Kasumi-1 (cell line): Measurements from ENCODE around the gene PODXL.

Source experiments
- DNase-seq, 2 experiments: peaks; one replicate each; lab custom pipeline; 2025; lab: John Stamatoyannopoulos, UW

The PODXL gene

GRCh38 chr7:131564640-131565039 is 8.2 kb upstream of the PODXL start:
- DNase-seq: no peak

GRCh38 chr7:131563918-131564317 is 7.5 kb upstream of the PODXL start:
- DNase-seq: no peak

- DNase-seq: no peak
These were observed 6.5 kb upstream of the PODXL start for GRCh38 chr7:131562941-131563340.

GRCh38 chr7:131560061-131560460 is 3.6 kb upstream of the PODXL start:
- DNase-seq: no peak

- no peak for DNase-seq
These were observed 1.4 kb upstream of the PODXL start for GRCh38 chr7:131557652-131558385.

- DNase-seq: peak in 1 of 2 experiments; percentile 41
These were observed 652 bp upstream of the PODXL start for GRCh38 chr7:131556909-131557651.

GRCh38 chr7:131555552-131556052 is 826 bp downstream of the PODXL start:
- DNase-seq: peak in 1 of 2 experiments; percentile 19

- no peak for DNase-seq
These were observed 1.4 kb downstream of the PODXL start for GRCh38 chr7:131554880-131555516.

GRCh38 chr7:131553931-131554330 is 2.5 kb downstream of the PODXL start:
- no peak for DNase-seq

GRCh38 chr7:131552053-131552452 is 4.4 kb downstream of the PODXL start:
- no peak for DNase-seq

- DNase-seq: no peak
These were observed 5.6 kb downstream of the PODXL start for GRCh38 chr7:131550846-131551245.

GRCh38 chr7:131548371-131548770 is 8.1 kb downstream of the PODXL start:
- peak; percentile 65 to 66 for DNase-seq

GRCh38 chr7:131547589-131547988 is 8.8 kb downstream of the PODXL start:
- no peak for DNase-seq

GRCh38 chr7:131546583-131547141 is 9.8 kb downstream of the PODXL start:
- peak; percentile 4 to 36 for DNase-seq

- DNase-seq: no peak
These were observed 10.3 kb downstream of the PODXL start for GRCh38 chr7:131546126-131546525.

GRCh38 chr7:131544449-131545301 is 11.8 kb downstream of the PODXL start:
- DNase-seq: peak; percentile 40 to 55

- DNase-seq: no peak
These were observed 12.4 kb downstream of the PODXL start for GRCh38 chr7:131544021-131544420.

- no peak for DNase-seq
These were observed 13.1 kb downstream of the PODXL start for GRCh38 chr7:131543298-131543697.

- DNase-seq: no peak
These were observed 15.8 kb downstream of the PODXL start for GRCh38 chr7:131540491-131541162.

GRCh38 chr7:131538813-131539179 is 17.6 kb downstream of the PODXL start:
- DNase-seq: no peak
